Measurements from ENCODE around the gene CTNNA2.

GRCh38 chr2:80496775-80497174, 983.9 kb downstream of the CTNNA2 start:
- no peak for TF ChIP-seq CTCF (conservative IDR thresholded peaks at IDR 0.05)
- TF ChIP-seq EZH2 (IDR thresholded peaks at IDR 0.05; ENCODE audit: low read depth): no peak

All from PC-9 (cell line).